Measurements from ENCODE around the gene NEFH. TPM values are rescaled to one million over a fixed set of nuclear protein-coding genes. Genes with fewer than 3 reads are reported as not detected.

NEFH gene
- total RNA-seq, 1 donor from 2014 or later: 0.69 TPM

- H3K4me3 Mint-ChIP-seq (ENCODE audit: low read depth): no peak overlapping the region
- no peaks in the 10 kb centered on the region for H3K36me3 Mint-ChIP-seq (ENCODE audit: insufficient read depth)
- peaks cover 3% of the 10 kb centered on the region for H3K4me1 Mint-ChIP-seq (ENCODE audit: low read depth)
- no peak overlapping the region for H3K27ac Mint-ChIP-seq
- no peak for TF ChIP-seq CTCF (IDR thresholded peaks at IDR 0.05; ENCODE audit: unreplicated experiment)
- H3K9me3 Mint-ChIP-seq (ENCODE audit: low read depth): no peaks in the 10 kb centered on the region
- no peaks in the 10 kb centered on the region for H3K27me3 Mint-ChIP-seq
- no peak for DNase-seq (ENCODE audit: low spot score, unreplicated experiment)
These were observed 22.3 kb upstream of the NEFH start for GRCh38 chr22:29457730-29458129.

- Mint-ChIP-seq H3K27me3 (no peaks in the 10 kb centered on the region), H3K27ac (no peak overlapping the region), H3K9me3 (ENCODE audit: low read depth) (no peaks in the 10 kb centered on the region), H3K36me3 (ENCODE audit: insufficient read depth) (no peaks in the 10 kb centered on the region), H3K4me1 (ENCODE audit: low read depth) (peaks cover 3% of the 10 kb centered on the region), H3K4me3 (ENCODE audit: low read depth) (no peak overlapping the region)
- no peak for DNase-seq (ENCODE audit: low spot score, unreplicated experiment)
- TF ChIP-seq CTCF (IDR thresholded peaks at IDR 0.05; ENCODE audit: unreplicated experiment): no peak
These were observed 21.5 kb upstream of the NEFH start for GRCh38 chr22:29458551-29458950.

- no peak for DNase-seq (ENCODE audit: low spot score, unreplicated experiment)
- no peak overlapping the region for H3K27ac Mint-ChIP-seq
- peaks cover 3% of the 10 kb centered on the region for H3K4me1 Mint-ChIP-seq (ENCODE audit: low read depth)
- no peaks in the 10 kb centered on the region for H3K36me3 Mint-ChIP-seq (ENCODE audit: insufficient read depth)
- no peak overlapping the region for H3K4me3 Mint-ChIP-seq (ENCODE audit: low read depth)
- no peak for TF ChIP-seq CTCF (IDR thresholded peaks at IDR 0.05; ENCODE audit: unreplicated experiment)
- no peaks in the 10 kb centered on the region for H3K9me3 Mint-ChIP-seq (ENCODE audit: low read depth)
- no peaks in the 10 kb centered on the region for H3K27me3 Mint-ChIP-seq
These were observed 20.2 kb upstream of the NEFH start for GRCh38 chr22:29459773-29460172.

GRCh38 chr22:29461263-29461662 is 18.8 kb upstream of the NEFH start:
- Mint-ChIP-seq H3K9me3 (ENCODE audit: low read depth) (no peaks in the 10 kb centered on the region), H3K4me3 (ENCODE audit: low read depth) (no peak overlapping the region), H3K36me3 (ENCODE audit: insufficient read depth) (no peaks in the 10 kb centered on the region), H3K27ac (no peak overlapping the region), H3K27me3 (peaks cover 3% of the 10 kb centered on the region), H3K4me1 (ENCODE audit: low read depth) (peaks cover 2% of the 10 kb centered on the region)
- no peak for TF ChIP-seq CTCF (IDR thresholded peaks at IDR 0.05; ENCODE audit: unreplicated experiment)
- DNase-seq (ENCODE audit: low spot score, unreplicated experiment): no peak

- Mint-ChIP-seq H3K9me3 (ENCODE audit: low read depth) (no peaks in the 10 kb centered on the region), H3K27ac (no peak overlapping the region), H3K27me3 (peaks cover 21% of the 10 kb centered on the region), H3K36me3 (ENCODE audit: insufficient read depth) (no peaks in the 10 kb centered on the region), H3K4me3 (ENCODE audit: low read depth) (no peak overlapping the region), H3K4me1 (ENCODE audit: low read depth) (no peaks in the 10 kb centered on the region)
- DNase-seq (ENCODE audit: low spot score, unreplicated experiment): no peak
- TF ChIP-seq CTCF (IDR thresholded peaks at IDR 0.05; ENCODE audit: unreplicated experiment): no peak
These were observed 16.4 kb upstream of the NEFH start for GRCh38 chr22:29463629-29464028.

All from progenitor cell of endocrine pancreas (in vitro differentiated cells).